Measurements from ENCODE around the gene MEN1.

Gene MEN1

DNA sequence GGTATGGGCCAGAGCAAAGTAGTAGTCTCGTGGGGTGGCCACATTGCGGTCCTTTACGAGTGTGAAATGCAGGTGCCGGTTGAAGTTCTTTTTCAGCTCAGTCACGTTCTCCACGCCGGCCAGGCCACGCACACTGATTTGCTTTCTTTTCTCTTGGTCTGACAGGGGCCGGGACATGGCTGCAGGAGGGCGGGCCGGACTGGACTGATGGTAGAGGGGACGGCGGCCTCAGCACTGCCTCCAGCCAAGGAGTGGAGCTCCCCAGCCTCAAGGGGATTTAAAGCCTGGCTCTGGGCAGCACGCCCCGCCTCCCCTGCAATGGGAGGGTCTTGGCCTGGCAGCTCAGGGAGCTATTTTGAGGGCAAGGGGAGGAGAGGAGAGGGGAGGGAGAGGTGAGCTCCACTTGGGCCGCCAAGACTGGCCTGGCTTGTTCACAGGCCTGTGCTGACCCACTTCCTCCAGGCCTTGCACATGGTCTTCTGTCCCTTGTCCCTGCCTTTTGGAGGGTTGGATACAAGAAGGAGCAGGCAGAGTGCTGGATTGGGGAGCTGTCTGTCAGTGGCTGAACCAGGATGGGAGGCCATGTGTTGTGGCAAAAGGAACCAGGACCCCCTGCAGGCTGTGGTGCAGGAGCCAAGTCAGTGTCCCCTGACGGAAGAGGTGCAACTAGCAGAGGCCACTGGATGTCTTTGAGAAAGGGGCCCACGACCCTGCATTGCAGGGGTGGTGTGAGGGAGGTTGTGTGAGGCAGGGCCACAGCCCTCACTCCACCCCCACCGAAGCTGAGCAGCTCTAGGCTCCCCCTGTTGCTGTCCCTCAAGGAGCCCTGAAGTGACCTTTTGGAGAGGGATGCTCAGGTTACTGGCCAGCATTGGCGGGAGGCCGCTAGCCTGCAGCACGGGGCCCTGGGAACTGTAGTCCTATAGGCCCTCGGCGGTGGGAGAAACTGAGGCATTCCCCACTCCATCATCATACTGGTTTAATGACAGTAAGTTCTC is 50.3 kb downstream of the MEN1 start, which contains the start of gene PYGM:
PYGM (minus strand) TSS at position 253 of the 998 bp plus-strand sequence; CDS start at position 177, 76 bp downstream.
- DNase-seq = peak; percentile 88

DNA sequence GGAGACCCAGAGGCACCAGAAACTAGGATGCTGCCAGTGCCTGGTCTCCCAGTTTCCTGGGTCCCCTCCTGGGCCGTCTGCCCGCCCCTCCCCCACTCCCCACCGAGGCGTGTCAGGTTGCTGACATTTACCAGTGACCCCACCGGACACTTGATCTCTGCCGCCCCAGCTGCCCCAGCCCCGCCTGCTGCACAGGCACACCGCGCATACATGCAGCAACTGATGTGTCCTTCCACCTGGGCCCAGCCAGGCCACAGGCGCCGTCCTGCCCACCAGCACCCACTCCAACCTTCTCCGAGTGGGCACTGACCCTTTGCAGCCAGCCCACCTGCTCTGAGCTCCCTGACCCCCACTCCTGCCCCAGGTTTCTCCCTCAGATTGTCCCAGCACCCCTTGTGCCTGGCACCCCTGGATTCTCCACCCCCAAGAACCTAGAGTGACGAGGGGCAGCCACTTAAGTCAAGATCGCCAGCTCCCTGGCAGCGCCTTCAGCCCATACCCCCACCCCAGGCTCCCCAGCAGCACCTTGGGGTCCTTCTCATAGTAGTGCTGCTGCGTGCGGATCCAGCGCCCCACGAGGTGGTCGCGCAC is 51.1 kb downstream of the MEN1 start:
- peak; percentile 45 for DNase-seq

DNA sequence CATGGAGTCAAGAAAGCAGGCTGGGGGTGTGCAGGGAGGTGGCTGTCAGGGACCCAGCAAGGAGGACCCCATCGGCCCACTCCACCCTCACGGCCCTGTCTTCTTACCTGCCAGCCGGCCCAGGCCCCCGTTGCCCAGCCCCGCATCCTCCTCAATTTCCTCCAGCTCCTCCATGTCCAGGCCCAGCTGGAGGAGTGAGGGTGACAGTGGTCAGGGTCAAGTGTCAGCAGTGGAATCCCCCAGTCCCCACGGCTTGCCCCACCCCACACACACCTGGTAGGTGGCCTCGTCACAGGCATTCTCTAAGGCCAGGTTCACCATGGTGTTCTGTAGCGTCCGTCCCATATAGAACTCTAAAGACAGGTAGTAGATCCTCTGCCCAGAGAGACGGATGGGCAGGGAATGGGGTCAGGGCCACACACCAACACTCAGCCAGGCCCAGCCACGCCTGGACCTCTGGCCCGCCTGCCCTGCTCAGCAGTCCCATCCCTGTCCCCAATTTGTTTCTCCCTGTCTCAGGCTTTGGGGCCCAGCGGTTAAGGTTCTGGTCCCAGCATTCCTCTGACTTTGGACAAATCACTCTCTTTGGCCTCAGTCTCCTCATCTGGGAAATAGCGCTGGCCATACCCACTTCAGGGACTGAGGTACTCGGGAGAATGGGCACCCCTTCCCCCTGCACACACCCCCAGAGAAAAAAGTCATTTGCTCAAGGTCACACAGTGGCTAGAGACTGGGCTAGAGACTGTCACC is 51.8 kb downstream of the MEN1 start:
- DNase-seq = no peak

DNA sequence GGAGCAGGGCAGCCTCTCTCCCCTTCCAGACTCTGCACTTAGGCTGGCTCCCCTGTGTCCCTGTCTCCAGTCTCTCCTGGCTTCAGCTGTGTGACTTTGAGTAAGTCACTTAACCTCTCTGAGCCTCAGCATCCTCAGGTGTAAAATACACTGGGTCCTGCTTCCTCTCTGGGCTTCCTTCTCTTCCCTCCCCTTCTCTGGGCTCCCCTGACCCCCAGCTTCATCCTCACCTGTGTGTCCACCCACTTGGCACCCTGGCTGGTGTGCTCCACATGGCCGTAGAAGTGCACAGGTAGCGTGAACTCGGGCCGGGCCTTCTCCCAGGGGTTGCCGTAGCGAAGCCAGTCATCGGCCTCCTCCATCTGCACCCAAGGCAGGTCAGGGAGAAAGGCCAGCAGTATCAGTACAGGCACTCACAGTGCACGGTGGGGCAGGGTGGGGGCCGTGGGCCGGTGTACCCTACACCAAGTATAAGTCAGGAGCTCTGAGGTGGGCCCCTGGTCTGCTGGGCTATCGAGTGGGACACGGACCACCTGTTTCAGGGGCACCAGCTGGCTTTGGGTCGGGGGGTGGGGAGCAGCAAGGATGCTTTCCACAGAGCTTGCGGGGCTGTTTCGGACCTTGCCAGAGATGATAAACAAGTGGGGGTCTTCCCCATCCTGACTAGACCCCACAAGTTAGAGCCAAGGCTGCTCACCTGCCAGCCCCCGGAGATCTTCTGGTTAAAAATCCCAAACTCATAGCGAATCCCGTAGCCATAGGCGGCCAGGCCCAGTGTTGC is 52.6 kb downstream of the MEN1 start:
- DNase-seq = no peak

DNA sequence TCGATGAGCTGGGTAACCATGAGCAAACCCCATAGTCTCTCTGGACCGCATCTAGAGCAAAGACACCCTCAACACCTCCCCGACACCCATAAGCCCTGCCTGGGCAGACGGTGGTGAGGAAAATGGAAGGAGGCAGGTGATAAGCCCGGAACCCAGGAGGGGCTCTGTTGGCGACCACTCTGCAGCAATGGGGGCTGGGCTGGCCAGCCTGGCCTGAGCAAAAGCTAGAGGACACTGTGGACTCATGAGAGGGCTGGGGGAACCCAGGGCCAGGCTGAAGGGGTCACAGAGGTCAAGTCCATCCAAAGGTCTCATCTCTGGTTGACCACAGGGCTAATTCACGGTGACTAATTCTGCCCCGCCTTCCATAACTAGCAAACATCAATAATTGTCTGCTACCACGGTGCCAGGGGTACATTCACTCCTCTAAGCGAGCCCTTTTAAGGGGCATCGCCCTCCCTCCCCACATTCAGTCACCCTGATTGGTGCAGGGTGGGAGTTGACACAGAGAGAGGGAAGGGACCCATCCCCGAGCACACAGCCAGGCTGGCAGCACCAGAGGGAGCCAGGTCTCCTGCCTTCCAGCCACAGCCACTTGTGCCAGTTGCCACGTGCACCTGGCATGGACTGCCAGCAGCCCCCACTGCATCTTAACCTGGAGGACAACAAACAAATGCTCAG is 54.5 kb downstream of the MEN1 start:
- DNase-seq = peak; percentile 41

GRCh38 chr11:64754919-64755662 is 55.3 kb downstream of the MEN1 start:
- no peak for DNase-seq

DNA sequence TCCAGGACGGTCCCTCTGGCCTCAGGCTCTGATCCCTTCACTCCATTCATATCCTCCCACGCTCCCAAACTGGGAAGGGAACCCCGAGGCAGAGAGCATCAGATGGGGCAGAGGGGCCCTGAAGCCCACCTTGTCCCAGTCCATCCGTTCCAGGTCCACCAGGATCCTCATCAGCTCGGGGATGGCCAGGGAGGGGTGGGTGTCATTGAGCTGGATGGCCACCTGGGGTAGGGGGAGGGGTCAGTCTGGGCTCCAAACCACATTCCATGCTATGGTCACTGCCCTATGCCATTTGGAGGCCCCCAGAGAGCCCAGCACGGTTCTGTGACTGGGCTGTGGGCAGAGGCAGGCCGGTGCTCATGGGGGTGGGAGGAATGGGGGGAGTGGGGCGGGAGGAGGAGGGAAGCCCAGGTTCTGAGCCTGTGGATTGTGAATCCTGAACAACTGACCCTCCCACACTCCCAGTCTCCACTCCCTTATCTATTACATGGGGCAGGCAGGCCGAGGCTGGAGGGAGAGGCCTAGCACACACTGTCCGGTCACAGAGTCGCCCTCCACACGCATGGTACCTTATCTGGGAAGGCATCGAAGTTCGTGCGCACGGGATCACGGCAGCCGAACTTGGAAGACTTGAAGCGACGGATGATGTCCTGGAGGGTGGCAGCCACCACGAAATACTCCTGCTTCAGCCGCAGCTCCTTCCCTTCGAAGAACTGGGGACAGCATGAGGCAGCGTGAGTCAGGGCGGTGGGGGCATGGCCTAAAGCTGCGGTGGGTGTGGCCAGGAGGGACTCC is 56.0 kb downstream of the MEN1 start:
- no peak for DNase-seq
